H9 (cell line): Measurements from ENCODE around the gene OR2F1. TPM values are rescaled to one million over a fixed set of nuclear protein-coding genes. Genes with fewer than 3 reads are reported as not detected.

Experiments used
- DNase-seq: peaks from one replicate; pipeline ENCODE4 v3.0.0-alpha.2; 2017
- H2AFZ ChIP-seq: one replicate; pipeline ENCODE4 v1.6.1; 2013; ENCODE audit warnings: mild to moderate bottlenecking, low read length, control low read depth, moderate library complexity
- H2AK5ac ChIP-seq: 2 replicates; pipeline ENCODE4 v1.6.1; 2013; ENCODE audit warnings: low read length, control low read depth, mixed read lengths; ENCODE audit not compliant: insufficient read length
- H2BK120ac ChIP-seq: one replicate; pipeline ENCODE4 v1.6.1; 2013; ENCODE audit warnings: low read depth, mild to moderate bottlenecking, low read length, control low read depth, inconsistent platforms; ENCODE audit not compliant: poor library complexity, severe bottlenecking
- H2BK12ac ChIP-seq: 2 replicates; pipeline ENCODE4 v1.6.1; 2013; ENCODE audit warnings: low read length, control low read depth, mixed read lengths, low read depth; ENCODE audit not compliant: insufficient read length
- H2BK15ac ChIP-seq: 2 replicates; pipeline ENCODE4 v1.6.1; 2013; ENCODE audit warnings: low read depth, low read length, control low read depth
- H2BK20ac ChIP-seq: one replicate; pipeline ENCODE4 v1.6.1; 2013; ENCODE audit warnings: low read depth, mild to moderate bottlenecking, low read length, control low read depth, inconsistent platforms; ENCODE audit not compliant: poor library complexity, severe bottlenecking
- H2BK5ac ChIP-seq: 2 replicates; pipeline ENCODE4 v1.6.1; 2013; ENCODE audit warnings: low read length, control low read depth, mixed read lengths; ENCODE audit not compliant: insufficient read length
- H3K14ac ChIP-seq: 2 replicates; pipeline ENCODE4 v1.6.1; 2013; ENCODE audit warnings: low read length, control low read depth; ENCODE audit not compliant: insufficient read depth
- H3K18ac ChIP-seq: 2 replicates; pipeline ENCODE4 v1.6.1; 2013; ENCODE audit warnings: low read depth, mild to moderate bottlenecking, mixed read lengths, low read length, control low read depth; ENCODE audit not compliant: insufficient read length
- H3K23ac ChIP-seq: 2 replicates; pipeline ENCODE4 v1.6.1; 2013; ENCODE audit warnings: low read length, control low read depth, mixed read lengths, low read depth; ENCODE audit not compliant: insufficient read length
- H3K23me2 ChIP-seq: 2 replicates; pipeline ENCODE4 v1.6.1; 2013; ENCODE audit warnings: low read depth, mild to moderate bottlenecking, mixed read lengths, low read length, control low read depth; ENCODE audit not compliant: insufficient read length, poor library complexity, severe bottlenecking
- H3K27ac ChIP-seq: 2 replicates; pipeline ENCODE4 v1.5.1; 2013; ENCODE audit warnings: low read length, control low read depth, mixed read lengths, low read depth; ENCODE audit not compliant: insufficient read length
- H3K27me3 ChIP-seq: 2 replicates; pipeline ENCODE4 v1.6.1; 2013; ENCODE audit warnings: low read length, control low read depth, inconsistent platforms; ENCODE audit not compliant: insufficient read depth
- H3K4ac ChIP-seq: 2 replicates; pipeline ENCODE4 v1.6.1; 2013; ENCODE audit warnings: low read depth, mild to moderate bottlenecking, control low read depth, inconsistent platforms, low read length, moderate library complexity
- H3K4me1 ChIP-seq: 2 replicates; pipeline ENCODE4 v1.6.1; 2013; ENCODE audit warnings: low read length, control low read depth, inconsistent platforms; ENCODE audit not compliant: insufficient read depth
- H3K4me2 ChIP-seq: 2 replicates; pipeline ENCODE4 v1.6.1; 2013; ENCODE audit warnings: low read length, control low read depth, mixed read lengths; ENCODE audit not compliant: insufficient read length, insufficient read depth
- H3K56ac ChIP-seq: 2 replicates; pipeline ENCODE4 v1.6.1; 2013; ENCODE audit warnings: low read depth, mild to moderate bottlenecking, mixed read lengths, low read length, control low read depth; ENCODE audit not compliant: insufficient read length
- H3K79me1 ChIP-seq: 2 replicates; pipeline ENCODE4 v1.6.1; 2013; ENCODE audit warnings: low read depth, mild to moderate bottlenecking, moderate library complexity, low read length, control low read depth, inconsistent platforms; ENCODE audit not compliant: insufficient read depth, poor library complexity, severe bottlenecking
- H3K79me2 ChIP-seq: 2 replicates; pipeline ENCODE4 v1.6.1; 2013; ENCODE audit warnings: low read length, control low read depth, inconsistent platforms; ENCODE audit not compliant: insufficient read depth
- H3K9ac ChIP-seq: 2 replicates; pipeline ENCODE4 v1.6.1; 2013; ENCODE audit warnings: low read length, control low read depth, mixed read lengths; ENCODE audit not compliant: insufficient read length; ENCODE audit errors: extremely low read depth
- H3K9me3 ChIP-seq: one replicate; pipeline ENCODE4 v1.6.1; 2013; ENCODE audit warnings: low read depth, low read length, inconsistent platforms; ENCODE audit not compliant: control insufficient read depth
- H3T11ph ChIP-seq: one replicate; pipeline ENCODE4 v1.6.1; 2013; ENCODE audit warnings: mild to moderate bottlenecking, low read length, control low read depth, inconsistent platforms
- H4K20me1 ChIP-seq: one replicate; pipeline ENCODE4 v1.6.1; 2013; ENCODE audit not compliant: control insufficient read depth, insufficient read length, insufficient read depth
- H4K5ac ChIP-seq: 2 replicates; pipeline ENCODE4 v1.6.1; 2013; ENCODE audit warnings: low read depth, mild to moderate bottlenecking, mixed read lengths, low read length, control low read depth; ENCODE audit not compliant: insufficient read length
- H4K8ac ChIP-seq: replicated peaks from 2 replicates; pipeline ENCODE4 v1.6.1; 2013; ENCODE audit warnings: low read length, control low read depth, mixed read lengths, low read depth; ENCODE audit not compliant: insufficient read length
- H4K91ac ChIP-seq: 2 replicates; pipeline ENCODE4 v1.6.1; 2013; ENCODE audit warnings: low read depth, mild to moderate bottlenecking, moderate library complexity, mixed read lengths, low read length, control low read depth; ENCODE audit not compliant: insufficient read length
- H3K27ac Mint-ChIP-seq, 3 experiments: 2 replicates in 2 of 3; 3 replicates in 1 of 3; pipeline ENCODE4 v1.8.0; 2020 to 2021; ENCODE audit warnings: mixed read lengths in 3 of 3, mild to moderate bottlenecking in 1 of 3, moderate library complexity in 1 of 3
- H3K27me3 Mint-ChIP-seq: 2 replicates; pipeline ENCODE4 v1.8.0; 2021; ENCODE audit warnings: low read depth, mild to moderate bottlenecking, moderate library complexity, mixed read lengths
- H3K36me3 Mint-ChIP-seq, 3 experiments: 2 replicates in 2 of 3; 3 replicates in 1 of 3; pipeline ENCODE4 v1.8.0; 2020 to 2021; ENCODE audit warnings: low read depth in 3 of 3, mixed read lengths in 3 of 3; ENCODE audit not compliant: insufficient read depth in 1 of 3
- H3K4me1 Mint-ChIP-seq, 2 experiments: 2 replicates each; pipeline ENCODE4 v1.8.0; 2020; ENCODE audit warnings: mixed read lengths in 2 of 2
- H3K4me3 Mint-ChIP-seq, 2 experiments: 2 replicates in 1 of 2; 3 replicates in 1 of 2; pipeline ENCODE4 v1.8.0; 2020 to 2021; ENCODE audit warnings: mild to moderate bottlenecking in 2 of 2, mixed read lengths in 2 of 2, moderate library complexity in 1 of 2
- H3K9me3 Mint-ChIP-seq, 2 experiments: 2 replicates in 1 of 2; 3 replicates in 1 of 2; pipeline ENCODE4 v1.8.0; 2020; ENCODE audit warnings: mild to moderate bottlenecking in 2 of 2, mixed read lengths in 2 of 2, moderate library complexity in 1 of 2
- WGBS: extraction: QIAGEN DNeasy Blood & Tissue Kit; methylation state at CpG from one replicate; pipeline ENCODE4 v1.1.7; 2013; ENCODE audit warnings: missing lambda C conversion rate, low lambda C conversion rate, mixed read lengths; ENCODE audit not compliant: insufficient read length; ENCODE audit errors: extremely low coverage; 5-methylcytosine and 5-hydroxymethylcytosine counted together
- total RNA-seq: library from RNA; stranded (reverse); gene quantifications from 2 replicates; pipeline ENCODE4 v1.2.1, GENCODE V29; 2021
- TF ChIP-seq, protein P1 (sequence below): fragments of 200-600 bp; sonication (generic); conservative IDR thresholded peaks from 3 replicates; pipeline ENCODE4 v1.8.0; 2021; ENCODE audit warnings: antibody characterized with exemption, mild to moderate bottlenecking

The OR2F1 gene
- total RNA-seq, 1 experiment from 2014 or later, result not detected

GRCh38 chr7:143908120-143908519 is 46.5 kb upstream of the OR2F1 start:
- Mint-ChIP-seq H3K27ac (no peak overlapping the region), H3K9me3 (no peaks in the 10 kb centered on the region), H3K36me3 (no peaks in the 10 kb centered on the region), H3K4me1 (peaks cover 37 to 39% of the 10 kb centered on the region in 2 experiments), H3K27me3 (peaks cover 9% of the 10 kb centered on the region), H3K4me3 (no peak overlapping the region)
- H3K18ac ChIP-seq, result no peak overlapping the region
- no peak overlapping the region for H4K91ac ChIP-seq
- H2AK5ac ChIP-seq, result no peak overlapping the region
- no peaks in the 10 kb centered on the region for H3K79me2 ChIP-seq
- no peak overlapping the region for H2BK12ac ChIP-seq
- no peak overlapping the region for H3K27ac ChIP-seq
- no peak overlapping the region for H3K4ac ChIP-seq
- no peaks in the 10 kb centered on the region for H3K9me3 ChIP-seq
- H3T11ph ChIP-seq, result no peak overlapping the region
- TF ChIP-seq, protein P1, sequence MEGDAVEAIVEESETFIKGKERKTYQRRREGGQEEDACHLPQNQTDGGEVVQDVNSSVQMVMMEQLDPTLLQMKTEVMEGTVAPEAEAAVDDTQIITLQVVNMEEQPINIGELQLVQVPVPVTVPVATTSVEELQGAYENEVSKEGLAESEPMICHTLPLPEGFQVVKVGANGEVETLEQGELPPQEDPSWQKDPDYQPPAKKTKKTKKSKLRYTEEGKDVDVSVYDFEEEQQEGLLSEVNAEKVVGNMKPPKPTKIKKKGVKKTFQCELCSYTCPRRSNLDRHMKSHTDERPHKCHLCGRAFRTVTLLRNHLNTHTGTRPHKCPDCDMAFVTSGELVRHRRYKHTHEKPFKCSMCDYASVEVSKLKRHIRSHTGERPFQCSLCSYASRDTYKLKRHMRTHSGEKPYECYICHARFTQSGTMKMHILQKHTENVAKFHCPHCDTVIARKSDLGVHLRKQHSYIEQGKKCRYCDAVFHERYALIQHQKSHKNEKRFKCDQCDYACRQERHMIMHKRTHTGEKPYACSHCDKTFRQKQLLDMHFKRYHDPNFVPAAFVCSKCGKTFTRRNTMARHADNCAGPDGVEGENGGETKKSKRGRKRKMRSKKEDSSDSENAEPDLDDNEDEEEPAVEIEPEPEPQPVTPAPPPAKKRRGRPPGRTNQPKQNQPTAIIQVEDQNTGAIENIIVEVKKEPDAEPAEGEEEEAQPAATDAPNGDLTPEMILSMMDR, result no peak
- H4K8ac ChIP-seq, result no peak overlapping the region
- no peak overlapping the region for H3K9ac ChIP-seq
- no peak for DNase-seq
- no peaks in the 10 kb centered on the region for H3K23me2 ChIP-seq
- H3K56ac ChIP-seq, result no peak overlapping the region
- no CpG with 5 or more reads among the region's 5 CpGs for WGBS
- no peak overlapping the region for H3K4me2 ChIP-seq
- H3K23ac ChIP-seq, result no peak overlapping the region
- no peaks in the 10 kb centered on the region for H4K20me1 ChIP-seq
- no peak overlapping the region for H2BK5ac ChIP-seq
- H3K14ac ChIP-seq, result no peak overlapping the region
- H2BK20ac ChIP-seq, result no peak overlapping the region
- no peak overlapping the region for H2BK120ac ChIP-seq
- no peak overlapping the region for H2BK15ac ChIP-seq
- H3K79me1 ChIP-seq, result no peaks in the 10 kb centered on the region
- no peak overlapping the region for H4K5ac ChIP-seq
- H2AFZ ChIP-seq, result no peak overlapping the region
- H3K4me1 ChIP-seq, result peaks cover 3% of the 10 kb centered on the region; the same call in 1 of the 2 replicates
- H3K27me3 ChIP-seq, result no peaks in the 10 kb centered on the region
